Measurements from ENCODE around the gene SLC24A3. TPM values are rescaled to one million over a fixed set of nuclear protein-coding genes. Genes with fewer than 3 reads are reported as not detected.

SLC24A3 gene
- total and polyA plus RNA-seq, 4 donors, result 1.9 to 8.4 (median 5.8) TPM

GRCh38 chr20:19252451-19253120, 40.1 kb downstream of the SLC24A3 start:
- H3K27me3 ChIP-seq (ENCODE audit: control insufficient read depth in 3 of 3, insufficient read depth in 3 of 3, low read length in 2 of 3), result no peaks in the 10 kb centered on the region
- H3K4me3 ChIP-seq, result no peak overlapping the region
- WGBS, 2 donors, result 22 to 34% methylated on average over 5 of the region's 5 CpGs
- H3K36me3 ChIP-seq (ENCODE audit: control insufficient read depth in 4 of 4, insufficient read depth in 4 of 4, low read length in 4 of 4), result no peaks in the 10 kb centered on the region
- H3K9ac ChIP-seq (ENCODE audit: insufficient read depth in 1 of 2, low read length in 2 of 2), result no peak overlapping the region
- peak; percentile 42 to 89 (median 75) for DNase-seq
- H3K9me3 ChIP-seq (ENCODE audit: control insufficient read depth in 4 of 4, insufficient read depth in 3 of 4, low read length in 3 of 4), result no peaks in the 10 kb centered on the region
- H3K27ac ChIP-seq (ENCODE audit: low read depth in 1 of 2, low read length in 1 of 2), result peak overlapping the region in 1 of 2 donors; percentile 49
- peaks cover 3 to 25% (median 8%) of the 10 kb centered on the region in 5 donors for H3K4me1 ChIP-seq (ENCODE audit: control insufficient read depth in 5 of 5, insufficient read depth in 5 of 5, low read length in 5 of 5)
- ATAC-seq (ENCODE audit: insufficient read depth, low FRiP score), result peak; percentile 25
- TF ChIP-seq, protein P1, sequence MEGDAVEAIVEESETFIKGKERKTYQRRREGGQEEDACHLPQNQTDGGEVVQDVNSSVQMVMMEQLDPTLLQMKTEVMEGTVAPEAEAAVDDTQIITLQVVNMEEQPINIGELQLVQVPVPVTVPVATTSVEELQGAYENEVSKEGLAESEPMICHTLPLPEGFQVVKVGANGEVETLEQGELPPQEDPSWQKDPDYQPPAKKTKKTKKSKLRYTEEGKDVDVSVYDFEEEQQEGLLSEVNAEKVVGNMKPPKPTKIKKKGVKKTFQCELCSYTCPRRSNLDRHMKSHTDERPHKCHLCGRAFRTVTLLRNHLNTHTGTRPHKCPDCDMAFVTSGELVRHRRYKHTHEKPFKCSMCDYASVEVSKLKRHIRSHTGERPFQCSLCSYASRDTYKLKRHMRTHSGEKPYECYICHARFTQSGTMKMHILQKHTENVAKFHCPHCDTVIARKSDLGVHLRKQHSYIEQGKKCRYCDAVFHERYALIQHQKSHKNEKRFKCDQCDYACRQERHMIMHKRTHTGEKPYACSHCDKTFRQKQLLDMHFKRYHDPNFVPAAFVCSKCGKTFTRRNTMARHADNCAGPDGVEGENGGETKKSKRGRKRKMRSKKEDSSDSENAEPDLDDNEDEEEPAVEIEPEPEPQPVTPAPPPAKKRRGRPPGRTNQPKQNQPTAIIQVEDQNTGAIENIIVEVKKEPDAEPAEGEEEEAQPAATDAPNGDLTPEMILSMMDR (IDR thresholded peaks at IDR 0.05; ENCODE audit: control extremely low read depth, extremely low read depth), result no peak

DNA sequence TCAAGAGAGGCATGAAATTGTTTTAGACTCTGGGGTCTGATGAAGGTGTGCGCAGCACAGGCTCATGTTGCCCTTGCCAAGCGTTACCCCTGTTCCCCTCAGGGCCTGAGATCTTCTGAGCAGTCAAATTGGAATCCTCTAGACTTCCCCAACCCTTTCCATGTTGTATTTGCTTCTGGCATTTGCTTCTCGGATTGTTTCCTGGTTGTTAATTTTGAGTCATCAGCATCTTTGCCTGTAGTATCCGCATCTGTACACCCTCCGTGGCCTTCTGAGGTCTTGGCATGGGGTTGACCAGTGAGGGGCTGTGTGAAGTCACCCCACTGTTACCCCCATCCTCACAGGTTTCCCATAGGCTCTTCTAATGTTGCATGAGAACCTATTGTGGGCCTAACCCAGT, 40.9 kb downstream of the SLC24A3 start:
- H3K27me3 ChIP-seq (ENCODE audit: control insufficient read depth in 3 of 3, insufficient read depth in 3 of 3, low read length in 2 of 3), result no peaks in the 10 kb centered on the region
- no peaks in the 10 kb centered on the region for H3K36me3 ChIP-seq (ENCODE audit: control insufficient read depth in 4 of 4, insufficient read depth in 4 of 4, low read length in 4 of 4)
- H3K4me1 ChIP-seq (ENCODE audit: control insufficient read depth in 5 of 5, insufficient read depth in 5 of 5, low read length in 5 of 5), result peaks cover 3 to 25% (median 8%) of the 10 kb centered on the region in 5 donors
- no peak overlapping the region for H3K9ac ChIP-seq (ENCODE audit: insufficient read depth in 1 of 2, low read length in 2 of 2)
- H3K27ac ChIP-seq (ENCODE audit: low read depth in 1 of 2, low read length in 1 of 2), result peak overlapping the region in 1 of 2 donors; percentile 34
- no peaks in the 10 kb centered on the region for H3K9me3 ChIP-seq (ENCODE audit: control insufficient read depth in 4 of 4, insufficient read depth in 3 of 4, low read length in 3 of 4)
- TF ChIP-seq, protein P1 (IDR thresholded peaks at IDR 0.05; ENCODE audit: control extremely low read depth, extremely low read depth), result no peak
- 88 to 89% methylated on average over 5 of the region's 5 CpGs for WGBS, 2 donors
- H3K4me3 ChIP-seq, result no peak overlapping the region
- no peak for DNase-seq
- ATAC-seq (ENCODE audit: insufficient read depth, low FRiP score), result no peak

GRCh38 chr20:19253916-19254820, 41.7 kb downstream of the SLC24A3 start:
- Histone ChIP-seq H3K27ac (ENCODE audit: low read depth in 1 of 2, low read length in 1 of 2) (no peak overlapping the region), H3K36me3 (ENCODE audit: control insufficient read depth in 4 of 4, insufficient read depth in 4 of 4, low read length in 4 of 4) (no peaks in the 10 kb centered on the region)

More at GRCh38 chr20:19253916-19254820, 41.7 kb downstream of the SLC24A3 start:
- Histone ChIP-seq H3K4me1 (ENCODE audit: control insufficient read depth in 5 of 5, insufficient read depth in 5 of 5, low read length in 5 of 5) (peaks cover 3 to 21% (median 8%) of the 10 kb centered on the region in 5 donors), H3K4me3 (no peak overlapping the region), H3K27me3 (ENCODE audit: control insufficient read depth in 3 of 3, insufficient read depth in 3 of 3, low read length in 2 of 3) (no peaks in the 10 kb centered on the region), H3K9ac (ENCODE audit: insufficient read depth in 1 of 2, low read length in 2 of 2) (no peak overlapping the region), H3K9me3 (ENCODE audit: control insufficient read depth in 4 of 4, insufficient read depth in 3 of 4, low read length in 3 of 4) (no peaks in the 10 kb centered on the region)
- TF ChIP-seq, protein P1 (IDR thresholded peaks at IDR 0.05; ENCODE audit: control extremely low read depth, extremely low read depth), result no peak
- no peak for ATAC-seq (ENCODE audit: insufficient read depth, low FRiP score)
- DNase-seq, result no peak
- WGBS, 2 donors, result 74 to 79% methylated on average over 13 of the region's 13 CpGs

All from lung (tissue), 12 donors.